CD14-positive monocyte (primary cell): Measurements from ENCODE around the gene DAPK1. TPM values are rescaled to one million over a fixed set of nuclear protein-coding genes. Genes with fewer than 3 reads are reported as not detected.
A peak's percentile ranks its signal among the peaks of the same experiment; 100 is the strongest.

Experiments
- DNase-seq, 3 donors: peaks; one replicate each; pipeline ENCODE4 v3.0.0-alpha.2; 2011 to 2022
- H2AFZ ChIP-seq: 2 replicates; pipeline ENCODE4 v1.6.0; 2012; ENCODE audit warnings: mild to moderate bottlenecking, low read depth, low read length, inconsistent platforms; ENCODE audit not compliant: insufficient read depth, poor library complexity, severe bottlenecking
- H3K27ac ChIP-seq, 2 donors: 1 replicate in 1 of 2; 2 replicates in 1 of 2; pipeline ENCODE4 v1.5.1; 2012 to 2013; ENCODE audit warnings: low read length in 2 of 2, control low read depth in 1 of 2, inconsistent platforms in 1 of 2, low read depth in 1 of 2, mild to moderate bottlenecking in 1 of 2
- H3K27me3 ChIP-seq, 2 donors: one replicate each; pipeline versions ENCODE4 v1.6.0 to v1.6.1; 2011 to 2013; ENCODE audit warnings: low read length in 2 of 2; ENCODE audit not compliant: control insufficient read depth in 2 of 2, insufficient read depth in 2 of 2
- H3K36me3 ChIP-seq, 2 donors: replicated peaks in 1 of 2; 1 replicate in 1 of 2; 2 replicates in 1 of 2; pipeline versions ENCODE4 v1.5.1 to v1.6.1; 2012 to 2013; ENCODE audit warnings: low read length in 2 of 2, control low read depth in 1 of 2, inconsistent platforms in 1 of 2, mild to moderate bottlenecking in 1 of 2; ENCODE audit not compliant: insufficient read depth in 2 of 2, control insufficient read depth in 1 of 2
- H3K4me1 ChIP-seq, 2 donors: 1 replicate in 1 of 2; 2 replicates in 1 of 2; pipeline versions ENCODE4 v1.5.1 to v1.6.1; 2012 to 2013; ENCODE audit warnings: low read length in 2 of 2, control low read depth in 1 of 2, inconsistent platforms in 1 of 2, mild to moderate bottlenecking in 1 of 2, moderate library complexity in 1 of 2; ENCODE audit not compliant: insufficient read depth in 2 of 2, control insufficient read depth in 1 of 2
- H3K4me2 ChIP-seq: replicated peaks from 2 replicates; pipeline ENCODE3; 2012; ENCODE audit warnings: low read length, moderate library complexity, mild to moderate bottlenecking; ENCODE audit not compliant: poor library complexity, severe bottlenecking; ENCODE audit errors: extremely low read depth
- H3K4me3 ChIP-seq, 3 experiments: fragments of 200-600 bp in 1 of 3; sonication (generic) in 1 of 3; replicated peaks in 1 of 3; 1 replicate in 2 of 3; 2 replicates in 1 of 3; pipeline ENCODE4 v1.5.1; 2011 to 2013; ENCODE audit warnings: low read length in 3 of 3, mild to moderate bottlenecking in 3 of 3, control low read depth in 2 of 3, low read depth in 2 of 3, inconsistent platforms in 1 of 3, moderate library complexity in 1 of 3
- H3K79me2 ChIP-seq: 2 replicates; pipeline ENCODE4 v1.6.0; 2012; ENCODE audit warnings: mild to moderate bottlenecking, control low read depth, inconsistent platforms, low read length, moderate library complexity; ENCODE audit not compliant: insufficient read depth
- H3K9ac ChIP-seq: 2 replicates; pipeline ENCODE4 v1.6.0; 2017; ENCODE audit warnings: low read length, mild to moderate bottlenecking; ENCODE audit not compliant: insufficient read depth, poor library complexity, severe bottlenecking
- H3K9me3 ChIP-seq, 2 donors: replicated peaks in 1 of 2; 1 replicate in 1 of 2; 2 replicates in 1 of 2; pipeline versions ENCODE4 v1.5.1 to v1.6.1; 2012 to 2013; ENCODE audit warnings: low read length in 2 of 2, control low read depth in 1 of 2; ENCODE audit not compliant: control insufficient read depth in 1 of 2, insufficient read depth in 1 of 2
- H4K20me1 ChIP-seq: 2 replicates; pipeline ENCODE4 v1.6.0; 2012; ENCODE audit warnings: mild to moderate bottlenecking, low read length, control low read depth, moderate library complexity; ENCODE audit not compliant: insufficient read depth
- H3K27ac Mint-ChIP-seq, 7 donors: one replicate each; pipeline ENCODE4 v1.8.0; 2020; ENCODE audit warnings: mild to moderate bottlenecking in 7 of 7, mixed read lengths in 7 of 7, moderate library complexity in 6 of 7, inconsistent platforms in 2 of 7
- H3K27me3 Mint-ChIP-seq, 3 donors: one replicate each; pipeline ENCODE4 v1.8.0; 2021 to 2022; ENCODE audit warnings: low read depth in 3 of 3, mild to moderate bottlenecking in 3 of 3, mixed read lengths in 3 of 3, moderate library complexity in 3 of 3, inconsistent platforms in 1 of 3
- H3K36me3 Mint-ChIP-seq, 2 donors: one replicate each; pipeline ENCODE4 v1.8.0; 2020; ENCODE audit warnings: mixed read lengths in 2 of 2, inconsistent platforms in 1 of 2, mild to moderate bottlenecking in 1 of 2
- H3K4me1 Mint-ChIP-seq: one replicate; pipeline ENCODE4 v1.8.0; 2020; ENCODE audit warnings: mild to moderate bottlenecking, mixed read lengths
- H3K4me3 Mint-ChIP-seq, 2 donors: one replicate each; pipeline ENCODE4 v1.8.0; 2020; ENCODE audit warnings: mild to moderate bottlenecking in 2 of 2, mixed read lengths in 2 of 2, moderate library complexity in 1 of 2
- H3K9me3 Mint-ChIP-seq, 7 donors: one replicate each; pipeline ENCODE4 v1.8.0; 2020 to 2022; ENCODE audit warnings: mixed read lengths in 7 of 7, mild to moderate bottlenecking in 6 of 7, moderate library complexity in 6 of 7, inconsistent platforms in 2 of 7
- WGBS: methylation state at CpG from one replicate; pipeline ENCODE4 v1.1.5; 2013; ENCODE audit warnings: missing lambda C conversion rate; ENCODE audit not compliant: insufficient coverage; 5-methylcytosine and 5-hydroxymethylcytosine counted together
- intact Hi-C, 2 donors: fragments of 100-400 bp; cut with micrococcal nuclease; formaldehyde crosslinking; loops; one replicate each; pipeline versions ENCODE4 v1.15.0 to v1.15.1; 2023
- polyA plus RNA-seq, 3 donors: library from polyadenylated mRNA; depleted of rRNA in 1 of 3; unstranded in 2 of 3; stranded (reverse) in 1 of 3; fragments of 300-500 nt in 2 of 3; fragments of >200 nt in 1 of 3; fragmentation: Illumina TruSeq in 2 of 3; gene quantifications; 1 replicate in 2 of 3; 2 replicates in 1 of 3; pipeline ENCODE4 v1.2.3, GENCODE V29; 2012 to 2021
- TF ChIP-seq, protein P1 (sequence below): fragments of 200-600 bp; IDR thresholded peaks from one replicate; pipeline ENCODE4 v1.8.0; 2022; ENCODE audit warnings: antibody characterized with exemption, mild to moderate bottlenecking

The DAPK1 gene
- polyA plus RNA-seq, 3 donors = 24.1 to 102 (median 44.4) TPM

GRCh38 chr9:87479801-87480201 is 17.9 kb upstream of the DAPK1 start:
- intact Hi-C loops = loop anchor here (5.0 to 10.0 kb wide), 2 partner anchors 72 to 315 kb away; no protein-coding TSS in a partner anchor
- Histone ChIP-seq H3K4me2 (peak overlapping the region; percentile 65), H3K36me3 (no peaks in the 10 kb centered on the region), H2AFZ (no peak overlapping the region), H4K20me1 (no peaks in the 10 kb centered on the region), H3K9me3 (no peaks in the 10 kb centered on the region), H3K9ac (no peak overlapping the region), H3K27me3 (no peaks in the 10 kb centered on the region), H3K4me3 (peak overlapping the region in 2 of 3 experiments; percentile 12 to 51), H3K27ac (peak overlapping the region; percentile 43 to 81), H3K79me2 (no peaks in the 10 kb centered on the region), H3K4me1 (peaks cover 32 to 37% of the 10 kb centered on the region in 2 donors)
- peaks cover 0 to 3% (median 0%) of the 10 kb centered on the region in 7 donors for H3K9me3 Mint-ChIP-seq
- TF ChIP-seq, protein P1, sequence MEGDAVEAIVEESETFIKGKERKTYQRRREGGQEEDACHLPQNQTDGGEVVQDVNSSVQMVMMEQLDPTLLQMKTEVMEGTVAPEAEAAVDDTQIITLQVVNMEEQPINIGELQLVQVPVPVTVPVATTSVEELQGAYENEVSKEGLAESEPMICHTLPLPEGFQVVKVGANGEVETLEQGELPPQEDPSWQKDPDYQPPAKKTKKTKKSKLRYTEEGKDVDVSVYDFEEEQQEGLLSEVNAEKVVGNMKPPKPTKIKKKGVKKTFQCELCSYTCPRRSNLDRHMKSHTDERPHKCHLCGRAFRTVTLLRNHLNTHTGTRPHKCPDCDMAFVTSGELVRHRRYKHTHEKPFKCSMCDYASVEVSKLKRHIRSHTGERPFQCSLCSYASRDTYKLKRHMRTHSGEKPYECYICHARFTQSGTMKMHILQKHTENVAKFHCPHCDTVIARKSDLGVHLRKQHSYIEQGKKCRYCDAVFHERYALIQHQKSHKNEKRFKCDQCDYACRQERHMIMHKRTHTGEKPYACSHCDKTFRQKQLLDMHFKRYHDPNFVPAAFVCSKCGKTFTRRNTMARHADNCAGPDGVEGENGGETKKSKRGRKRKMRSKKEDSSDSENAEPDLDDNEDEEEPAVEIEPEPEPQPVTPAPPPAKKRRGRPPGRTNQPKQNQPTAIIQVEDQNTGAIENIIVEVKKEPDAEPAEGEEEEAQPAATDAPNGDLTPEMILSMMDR = no peak
- no peaks in the 10 kb centered on the region for H3K36me3 Mint-ChIP-seq
- H3K27me3 Mint-ChIP-seq = no peaks in the 10 kb centered on the region
- H3K4me3 Mint-ChIP-seq = peak overlapping the region in 1 of 2 donors; percentile 51
- H3K4me1 Mint-ChIP-seq = peaks cover 29% of the 10 kb centered on the region
- peak; percentile 94 to 99 (median 98) for DNase-seq
- WGBS = no CpG with 5 or more reads among the region's 4 CpGs
- peak overlapping the region; percentile 87 to 95 (median 92) for H3K27ac Mint-ChIP-seq

GRCh38 chr9:87481890-87482855 is 15.5 kb upstream of the DAPK1 start:
- Histone ChIP-seq H3K36me3 (no peaks in the 10 kb centered on the region), H3K4me3 (no peak overlapping the region), H3K4me2 (no peak overlapping the region), H3K9ac (no peak overlapping the region), H3K27ac (no peak overlapping the region), H2AFZ (no peak overlapping the region), H3K27me3 (no peaks in the 10 kb centered on the region), H3K79me2 (no peaks in the 10 kb centered on the region), H4K20me1 (no peaks in the 10 kb centered on the region), H3K4me1 (peaks cover 32 to 36% of the 10 kb centered on the region in 2 donors), H3K9me3 (no peaks in the 10 kb centered on the region)
- no peaks in the 10 kb centered on the region for H3K27me3 Mint-ChIP-seq
- H3K36me3 Mint-ChIP-seq = no peaks in the 10 kb centered on the region
- TF ChIP-seq, protein P1 = no peak
- peaks cover 0 to 3% (median 0%) of the 10 kb centered on the region in 7 donors for H3K9me3 Mint-ChIP-seq
- intact Hi-C loops = loop anchor here (2.0 to 10.0 kb wide), 2 partner anchors 15 to 313 kb away; partner anchors contain the start of gene DAPK1 (in 1 of the 2)
- peaks cover 29% of the 10 kb centered on the region for H3K4me1 Mint-ChIP-seq
- no peak overlapping the region for H3K4me3 Mint-ChIP-seq
- 90% methylated on average over 3 of the region's 4 CpGs for WGBS
- H3K27ac Mint-ChIP-seq = no peak overlapping the region
- DNase-seq = no peak
